ENCODE results near the gene GUCA2B. TPM values are rescaled to one million over a fixed set of nuclear protein-coding genes. Genes with fewer than 3 reads are reported as not detected.

GUCA2B gene
- total RNA-seq, 6 experiments from 2014 or later: 1.8 to 3.3 (median 2.7) TPM; not detected in 2

DNA sequence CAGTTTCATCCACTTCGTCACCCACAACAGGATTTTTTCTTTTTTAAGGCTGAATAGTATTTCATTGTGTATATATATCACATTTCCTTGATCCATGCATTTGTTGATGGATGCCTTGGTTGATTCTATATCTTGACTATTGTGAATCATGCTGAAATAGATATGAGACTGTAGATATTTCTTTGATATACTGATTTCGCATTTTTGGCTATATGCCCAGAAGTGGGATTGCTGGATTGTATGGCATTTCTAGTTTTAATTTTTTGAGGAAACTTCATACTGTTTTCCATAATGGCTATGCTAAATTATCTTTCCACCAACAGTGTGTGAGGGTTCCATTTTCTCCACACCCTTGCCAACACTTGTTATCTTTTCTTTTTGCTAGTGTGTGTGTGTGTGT lies 5.0 kb downstream of the GUCA2B start:
- no peak for ATAC-seq
- TF ChIP-seq, protein P1, sequence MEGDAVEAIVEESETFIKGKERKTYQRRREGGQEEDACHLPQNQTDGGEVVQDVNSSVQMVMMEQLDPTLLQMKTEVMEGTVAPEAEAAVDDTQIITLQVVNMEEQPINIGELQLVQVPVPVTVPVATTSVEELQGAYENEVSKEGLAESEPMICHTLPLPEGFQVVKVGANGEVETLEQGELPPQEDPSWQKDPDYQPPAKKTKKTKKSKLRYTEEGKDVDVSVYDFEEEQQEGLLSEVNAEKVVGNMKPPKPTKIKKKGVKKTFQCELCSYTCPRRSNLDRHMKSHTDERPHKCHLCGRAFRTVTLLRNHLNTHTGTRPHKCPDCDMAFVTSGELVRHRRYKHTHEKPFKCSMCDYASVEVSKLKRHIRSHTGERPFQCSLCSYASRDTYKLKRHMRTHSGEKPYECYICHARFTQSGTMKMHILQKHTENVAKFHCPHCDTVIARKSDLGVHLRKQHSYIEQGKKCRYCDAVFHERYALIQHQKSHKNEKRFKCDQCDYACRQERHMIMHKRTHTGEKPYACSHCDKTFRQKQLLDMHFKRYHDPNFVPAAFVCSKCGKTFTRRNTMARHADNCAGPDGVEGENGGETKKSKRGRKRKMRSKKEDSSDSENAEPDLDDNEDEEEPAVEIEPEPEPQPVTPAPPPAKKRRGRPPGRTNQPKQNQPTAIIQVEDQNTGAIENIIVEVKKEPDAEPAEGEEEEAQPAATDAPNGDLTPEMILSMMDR (IDR thresholded peaks at IDR 0.05): no peak
- TF ChIP-seq POLR2A (IDR thresholded peaks at IDR 0.05): no peak
- H3K4me3 ChIP-seq: no peak overlapping the region
- H3K4me1 ChIP-seq: peaks cover 0 to 4% (median 0%) of the 10 kb centered on the region in 4 donors
- no peak for DNase-seq
- no peaks in the 10 kb centered on the region for H3K36me3 ChIP-seq
- 43% methylated on average over 2 of the region's 2 CpGs for WGBS (ENCODE audit: insufficient coverage, low coverage, low lambda C conversion rate, missing lambda C conversion rate)
- H3K9me3 ChIP-seq: no peaks in the 10 kb centered on the region
- H3K27ac ChIP-seq: no peak overlapping the region
- no peaks in the 10 kb centered on the region for H3K27me3 ChIP-seq
- intact Hi-C loops (cut with DNase I): no loop called here

DNA sequence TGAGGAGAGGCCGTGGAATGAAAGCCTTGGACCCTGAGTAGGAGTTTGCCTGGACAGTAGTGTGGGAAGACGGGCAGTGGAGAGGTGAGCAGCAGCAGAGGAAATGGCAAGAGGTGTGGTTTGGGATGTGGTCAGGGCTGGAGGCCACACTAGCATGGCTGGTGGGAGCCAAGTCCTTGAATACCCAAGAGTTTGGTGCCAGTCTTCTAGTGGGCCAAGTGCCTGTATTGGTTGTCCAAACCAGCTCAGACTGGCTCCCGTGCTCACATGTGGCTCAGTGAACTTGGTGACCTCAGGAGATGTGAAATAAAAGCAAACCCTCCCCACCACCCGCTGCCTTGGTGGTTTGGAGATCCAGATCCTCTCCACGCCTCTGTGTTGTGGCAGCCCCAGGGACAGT lies 9.0 kb downstream of the GUCA2B start:
- Histone ChIP-seq H3K27me3 (no peaks in the 10 kb centered on the region), H3K9me3 (no peaks in the 10 kb centered on the region), H3K27ac (no peak overlapping the region), H3K4me1 (no peaks in the 10 kb centered on the region), H3K4me3 (no peak overlapping the region), H3K36me3 (no peaks in the 10 kb centered on the region)
- intact Hi-C loops (cut with DNase I): no loop called here
- ATAC-seq: no peak
- TF ChIP-seq, protein P1 (IDR thresholded peaks at IDR 0.05): no peak
- no peak for TF ChIP-seq POLR2A (IDR thresholded peaks at IDR 0.05)
- 83% methylated on average over 2 of the region's 5 CpGs for WGBS (ENCODE audit: insufficient coverage, low coverage, low lambda C conversion rate, missing lambda C conversion rate)
- no peak for DNase-seq

DNA sequence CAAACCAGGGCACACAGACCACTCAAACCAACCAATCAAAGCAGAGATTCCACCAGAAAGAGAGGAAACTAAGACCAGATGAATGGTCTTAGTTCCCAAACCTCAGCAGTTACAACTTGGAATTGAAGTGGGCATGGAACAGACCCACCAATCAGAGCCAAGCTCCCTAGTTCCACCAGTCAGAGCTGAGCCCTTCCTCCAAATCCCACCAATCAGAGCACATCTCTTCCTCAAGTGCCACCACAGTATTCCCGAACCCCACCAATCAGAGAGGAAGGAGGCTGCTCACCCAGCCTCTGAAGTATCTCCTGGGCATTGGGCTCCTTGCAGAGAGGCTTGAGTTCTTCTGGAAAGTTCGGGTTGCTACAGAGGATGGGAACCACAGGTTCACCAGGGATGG lies 9.9 kb downstream of the GUCA2B start:
- no peaks in the 10 kb centered on the region for H3K4me1 ChIP-seq
- TF ChIP-seq, protein P1 (IDR thresholded peaks at IDR 0.05): no peak
- TF ChIP-seq POLR2A (IDR thresholded peaks at IDR 0.05): no peak

DNA sequence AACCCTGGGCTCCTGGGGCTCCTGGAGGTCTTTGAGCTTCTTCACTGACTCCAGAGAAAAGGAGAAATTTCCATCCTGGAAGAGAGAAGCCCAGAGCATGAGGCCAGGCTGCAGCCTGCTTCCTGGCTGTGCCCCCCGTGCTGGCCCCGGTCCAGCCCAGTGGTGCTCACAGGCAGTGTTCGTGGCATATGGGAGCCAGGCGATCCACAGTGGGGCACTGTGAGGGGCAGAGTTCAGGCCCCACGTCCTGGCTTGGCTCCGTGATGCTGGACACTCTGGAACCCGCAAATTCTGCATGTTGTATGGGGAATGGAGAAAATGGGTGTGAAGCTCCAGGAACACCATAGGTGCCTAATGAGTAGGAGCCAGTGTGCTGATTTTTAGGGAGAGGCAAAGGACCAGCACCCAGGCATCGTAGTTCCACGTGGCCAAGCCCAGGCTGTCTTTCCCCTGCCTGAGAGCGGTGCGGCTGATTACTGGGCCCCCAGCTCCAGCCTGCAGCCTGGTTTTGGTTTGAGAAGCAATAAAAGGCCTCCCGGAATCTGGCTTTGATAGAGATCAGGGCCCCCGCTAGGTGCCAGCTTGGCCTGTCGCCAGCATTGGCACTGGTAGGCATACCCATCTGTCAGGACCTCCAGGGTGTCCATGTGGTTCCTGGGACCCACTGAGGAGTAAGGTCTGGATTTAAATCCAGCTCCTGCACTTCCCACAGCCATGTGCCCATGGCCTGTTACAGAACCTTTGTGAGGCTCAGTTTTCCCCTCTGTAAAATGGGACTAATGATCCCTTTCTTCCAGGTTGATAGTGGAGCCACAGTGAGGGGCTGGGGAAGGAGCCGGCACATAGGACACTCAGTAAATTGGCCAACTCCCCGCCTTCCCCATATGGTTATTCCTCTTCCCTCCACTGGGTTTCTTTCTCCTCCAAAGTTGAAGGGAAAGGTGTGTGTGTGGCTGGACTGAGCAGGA lies 10.6 kb downstream of the GUCA2B start:
- intact Hi-C loops (cut with DNase I): no loop called here
- Histone ChIP-seq H3K9me3 (no peaks in the 10 kb centered on the region), H3K4me1 (no peaks in the 10 kb centered on the region), H3K27me3 (no peaks in the 10 kb centered on the region), H3K36me3 (no peaks in the 10 kb centered on the region), H3K4me3 (no peak overlapping the region), H3K27ac (no peak overlapping the region)
- DNase-seq (no peak), ATAC-seq (no peak)
- WGBS (ENCODE audit: insufficient coverage, low coverage, low lambda C conversion rate, missing lambda C conversion rate): 80% methylated on average over 9 of the region's 16 CpGs
- TF ChIP-seq POLR2A (IDR thresholded peaks at IDR 0.05): no peak
- TF ChIP-seq, protein P1 (IDR thresholded peaks at IDR 0.05): no peak

More for the DNA sequence above, 9.9 kb downstream of the GUCA2B start:
- Histone ChIP-seq H3K27me3 (no peaks in the 10 kb centered on the region), H3K4me3 (no peak overlapping the region), H3K36me3 (no peaks in the 10 kb centered on the region), H3K27ac (no peak overlapping the region), H3K9me3 (no peaks in the 10 kb centered on the region)
- intact Hi-C loops (cut with DNase I): no loop called here
- no CpG with 5 or more reads among the region's 2 CpGs for WGBS (ENCODE audit: insufficient coverage, low coverage, low lambda C conversion rate, missing lambda C conversion rate)
- DNase-seq (no peak), ATAC-seq (no peak)

Data from right lobe of liver (tissue), 6 donors.